ENCODE data around the gene CEMIP.

- TF ChIP-seq, protein P1, sequence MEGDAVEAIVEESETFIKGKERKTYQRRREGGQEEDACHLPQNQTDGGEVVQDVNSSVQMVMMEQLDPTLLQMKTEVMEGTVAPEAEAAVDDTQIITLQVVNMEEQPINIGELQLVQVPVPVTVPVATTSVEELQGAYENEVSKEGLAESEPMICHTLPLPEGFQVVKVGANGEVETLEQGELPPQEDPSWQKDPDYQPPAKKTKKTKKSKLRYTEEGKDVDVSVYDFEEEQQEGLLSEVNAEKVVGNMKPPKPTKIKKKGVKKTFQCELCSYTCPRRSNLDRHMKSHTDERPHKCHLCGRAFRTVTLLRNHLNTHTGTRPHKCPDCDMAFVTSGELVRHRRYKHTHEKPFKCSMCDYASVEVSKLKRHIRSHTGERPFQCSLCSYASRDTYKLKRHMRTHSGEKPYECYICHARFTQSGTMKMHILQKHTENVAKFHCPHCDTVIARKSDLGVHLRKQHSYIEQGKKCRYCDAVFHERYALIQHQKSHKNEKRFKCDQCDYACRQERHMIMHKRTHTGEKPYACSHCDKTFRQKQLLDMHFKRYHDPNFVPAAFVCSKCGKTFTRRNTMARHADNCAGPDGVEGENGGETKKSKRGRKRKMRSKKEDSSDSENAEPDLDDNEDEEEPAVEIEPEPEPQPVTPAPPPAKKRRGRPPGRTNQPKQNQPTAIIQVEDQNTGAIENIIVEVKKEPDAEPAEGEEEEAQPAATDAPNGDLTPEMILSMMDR (optimal IDR thresholded peaks at IDR 0.05 in 1 of 3, IDR thresholded peaks at IDR 0.05 in 1 of 3, conservative IDR thresholded peaks at IDR 0.05 in 1 of 3; ENCODE audit: extremely low read depth in 1 of 3, insufficient read depth in 2 of 3, low read length in 3 of 3) = no peak
- no peak for TF ChIP-seq EZH2 (IDR thresholded peaks at IDR 0.05; ENCODE audit: low read length)
Observed at GRCh38 chr15:80949756-80950155, 170.6 kb downstream of the CEMIP start.

All from keratinocyte (primary cell).